Neural cell (in vitro differentiated cells): Measurements from ENCODE around the gene MAMSTR. TPM values are rescaled to one million over a fixed set of nuclear protein-coding genes. Genes with fewer than 3 reads are reported as not detected.

Experiments used
- H2AFZ ChIP-seq: fragments of 200-600, 300-800 bp; sonication (generic), shearing (Covaris generic); 2 replicates; pipeline ENCODE4 v1.6.0; 2014; ENCODE audit warnings: low read depth, mild to moderate bottlenecking, antibody characterized with exemption, low read length, moderate library complexity
- H3F3A ChIP-seq: fragments of 200-600 bp; shearing (Covaris generic); 2 replicates; pipeline ENCODE4 v1.6.1; 2016; ENCODE audit warnings: mild to moderate bottlenecking, moderate library complexity, mixed read lengths, antibody characterized with exemption, low read length; ENCODE audit not compliant: insufficient read depth, poor library complexity, severe bottlenecking
- H3K27ac ChIP-seq: fragments of 200-600, 300-800 bp; sonication (generic), shearing (Covaris generic); 2 replicates; pipeline ENCODE4 v1.5.1; 2014; ENCODE audit warnings: mild to moderate bottlenecking, low read length, moderate library complexity
- H3K27me3 ChIP-seq: fragments of 300-800, 200-600 bp; sonication (generic), shearing (Covaris generic); 2 replicates; pipeline ENCODE4 v1.6.0; 2014; ENCODE audit warnings: mild to moderate bottlenecking, low read depth, low read length, moderate library complexity; ENCODE audit not compliant: insufficient read depth
- H3K36me3 ChIP-seq: fragments of 300-800, 200-600 bp; sonication (generic), shearing (Covaris generic); 2 replicates; pipeline ENCODE4 v1.5.1; 2014; ENCODE audit warnings: mild to moderate bottlenecking, antibody characterized with exemption, low read length, moderate library complexity; ENCODE audit not compliant: insufficient read depth
- H3K4me2 ChIP-seq: fragments of 300-800, 200-600 bp; sonication (generic), shearing (Covaris generic); 2 replicates; pipeline ENCODE4 v1.6.0; 2014; ENCODE audit warnings: mild to moderate bottlenecking, low read length
- H3K4me3 ChIP-seq: fragments of 300-800, 200-600 bp; sonication (generic), shearing (Covaris generic); 2 replicates; pipeline ENCODE4 v1.5.1; 2014; ENCODE audit warnings: mild to moderate bottlenecking, low read length, moderate library complexity
- H3K79me2 ChIP-seq: fragments of 200-600 bp; shearing (Covaris generic); replicated peaks from 2 replicates; pipeline ENCODE4 v1.6.0; 2014; ENCODE audit warnings: mild to moderate bottlenecking, low read length, moderate library complexity; ENCODE audit not compliant: insufficient read depth
- H3K9ac ChIP-seq: fragments of 300-800, 200-600 bp; sonication (generic), shearing (Covaris generic); 2 replicates; pipeline ENCODE4 v1.6.1; 2016; ENCODE audit warnings: mild to moderate bottlenecking, low read length, mixed read lengths
- H3K9me2 ChIP-seq: fragments of 200-600 bp; shearing (Covaris generic); 2 replicates; pipeline ENCODE4 v1.6.1; 2016; ENCODE audit warnings: mild to moderate bottlenecking, low read length, mixed read lengths; ENCODE audit not compliant: insufficient read depth
- H3K9me3 ChIP-seq: fragments of 200-600, 300-800 bp; sonication (generic), shearing (Covaris generic); 2 replicates; pipeline ENCODE4 v1.6.1; 2016; ENCODE audit warnings: mild to moderate bottlenecking, mixed run types, low read length, moderate library complexity, mixed read lengths
- H4K20me1 ChIP-seq: fragments of 200-600 bp; shearing (Covaris generic); 2 replicates; pipeline ENCODE4 v1.6.1; 2016; ENCODE audit warnings: mild to moderate bottlenecking, mixed run types; ENCODE audit not compliant: insufficient read depth
- EP300 ChIP-seq: fragments of 450-650 bp; conservative IDR thresholded peaks from 2 replicates; pipeline ENCODE4 v1.6.1; 2014; ENCODE audit warnings: antibody characterized with exemption, mild to moderate bottlenecking, moderate library complexity; ENCODE audit not compliant: poor library complexity, severe bottlenecking
- EZH2 ChIP-seq: fragments of 200-600, 300-800 bp; shearing (Covaris generic), sonication (generic); IDR thresholded peaks from 2 replicates; pipeline ENCODE4 v1.6.1; 2014; ENCODE audit warnings: antibody characterized with exemption, low read length, borderline replicate concordance, mild to moderate bottlenecking; ENCODE audit not compliant: insufficient read depth, poor library complexity, severe bottlenecking
- MXI1 ChIP-seq: fragments of 450-650 bp; conservative IDR thresholded peaks from 2 replicates; pipeline ENCODE4 v1.6.1; 2014; ENCODE audit warnings: antibody characterized with exemption, mild to moderate bottlenecking; ENCODE audit not compliant: poor library complexity, severe bottlenecking
- POLR2AphosphoS5 ChIP-seq: IDR thresholded peaks from 2 replicates; pipeline ENCODE4 v1.6.1; 2012
- RAD21 ChIP-seq: fragments of 450-650 bp; conservative IDR thresholded peaks from 2 replicates; pipeline ENCODE4 v1.6.1; 2014; ENCODE audit warnings: antibody characterized with exemption, mild to moderate bottlenecking, moderate library complexity
- SMC3 ChIP-seq: fragments of 450-650 bp; conservative IDR thresholded peaks from 2 replicates; pipeline ENCODE4 v1.6.1; 2014; ENCODE audit warnings: antibody characterized with exemption, mild to moderate bottlenecking, moderate library complexity; ENCODE audit not compliant: poor library complexity
- TAF1 ChIP-seq: IDR thresholded peaks from 2 replicates; pipeline ENCODE4 v1.6.1; 2012; ENCODE audit warnings: low read depth
- polyA plus RNA-seq: library from polyadenylated mRNA; depleted of rRNA; stranded (reverse); fragments of >200 nt; gene quantifications from 2 replicates; pipeline ENCODE4 v1.2.3, GENCODE V29; 2014
- TF ChIP-seq, protein P1 (sequence below): IDR thresholded peaks from 2 replicates; pipeline ENCODE4 v1.6.1; 2012; ENCODE audit warnings: borderline replicate concordance
- TF ChIP-seq, protein P2 (sequence below): fragments of 450-650 bp; IDR thresholded peaks from 2 replicates; pipeline ENCODE4 v1.5.1; 2014; ENCODE audit warnings: antibody characterized with exemption, mild to moderate bottlenecking, moderate library complexity; ENCODE audit not compliant: poor library complexity, severe bottlenecking

Gene MAMSTR
- polyA plus RNA-seq, 1 donor from 2014 or later: 0.36 TPM

DNA sequence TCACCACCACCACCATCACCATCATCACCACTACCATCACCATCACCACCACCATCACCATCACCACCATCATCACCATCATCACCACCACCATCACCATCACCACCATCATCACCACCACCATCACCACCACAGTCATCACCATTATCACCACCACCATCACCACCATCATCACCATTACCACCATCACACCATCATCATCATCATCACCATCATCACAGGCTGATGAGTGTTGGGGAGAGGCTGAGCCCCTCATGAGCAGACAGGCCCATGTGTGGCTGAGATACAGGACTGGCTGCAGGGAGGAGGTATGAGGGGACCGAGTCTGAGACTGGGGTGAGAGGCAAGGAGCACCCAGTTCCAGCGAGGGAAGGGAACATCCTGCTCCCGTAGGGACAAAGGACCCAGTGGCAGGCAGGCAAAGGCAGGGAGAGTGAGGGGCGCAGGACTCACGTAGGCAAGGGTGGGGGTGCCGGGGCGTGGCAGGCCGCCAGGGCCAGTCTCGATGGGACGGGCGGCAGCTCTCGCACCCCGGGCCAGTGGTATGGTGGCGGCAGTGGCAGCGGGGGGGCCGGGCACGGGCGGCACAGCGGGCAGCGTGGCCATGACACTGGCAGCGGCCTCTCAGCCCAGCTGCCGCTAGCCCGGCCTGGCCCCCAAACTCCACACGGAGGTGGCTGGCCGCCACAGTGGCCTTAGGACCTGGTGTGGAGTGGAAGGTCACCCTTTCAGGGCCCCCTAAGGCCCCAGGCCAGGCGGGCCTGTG is 49.4 kb downstream of the MAMSTR start:
- no peaks in the 10 kb centered on the region for H4K20me1 ChIP-seq
- H3K36me3 ChIP-seq: no peaks in the 10 kb centered on the region
- no peak overlapping the region for H2AFZ ChIP-seq
- H3K27ac ChIP-seq: no peak overlapping the region
- TF ChIP-seq SMC3: no peak
- TF ChIP-seq, protein P1, sequence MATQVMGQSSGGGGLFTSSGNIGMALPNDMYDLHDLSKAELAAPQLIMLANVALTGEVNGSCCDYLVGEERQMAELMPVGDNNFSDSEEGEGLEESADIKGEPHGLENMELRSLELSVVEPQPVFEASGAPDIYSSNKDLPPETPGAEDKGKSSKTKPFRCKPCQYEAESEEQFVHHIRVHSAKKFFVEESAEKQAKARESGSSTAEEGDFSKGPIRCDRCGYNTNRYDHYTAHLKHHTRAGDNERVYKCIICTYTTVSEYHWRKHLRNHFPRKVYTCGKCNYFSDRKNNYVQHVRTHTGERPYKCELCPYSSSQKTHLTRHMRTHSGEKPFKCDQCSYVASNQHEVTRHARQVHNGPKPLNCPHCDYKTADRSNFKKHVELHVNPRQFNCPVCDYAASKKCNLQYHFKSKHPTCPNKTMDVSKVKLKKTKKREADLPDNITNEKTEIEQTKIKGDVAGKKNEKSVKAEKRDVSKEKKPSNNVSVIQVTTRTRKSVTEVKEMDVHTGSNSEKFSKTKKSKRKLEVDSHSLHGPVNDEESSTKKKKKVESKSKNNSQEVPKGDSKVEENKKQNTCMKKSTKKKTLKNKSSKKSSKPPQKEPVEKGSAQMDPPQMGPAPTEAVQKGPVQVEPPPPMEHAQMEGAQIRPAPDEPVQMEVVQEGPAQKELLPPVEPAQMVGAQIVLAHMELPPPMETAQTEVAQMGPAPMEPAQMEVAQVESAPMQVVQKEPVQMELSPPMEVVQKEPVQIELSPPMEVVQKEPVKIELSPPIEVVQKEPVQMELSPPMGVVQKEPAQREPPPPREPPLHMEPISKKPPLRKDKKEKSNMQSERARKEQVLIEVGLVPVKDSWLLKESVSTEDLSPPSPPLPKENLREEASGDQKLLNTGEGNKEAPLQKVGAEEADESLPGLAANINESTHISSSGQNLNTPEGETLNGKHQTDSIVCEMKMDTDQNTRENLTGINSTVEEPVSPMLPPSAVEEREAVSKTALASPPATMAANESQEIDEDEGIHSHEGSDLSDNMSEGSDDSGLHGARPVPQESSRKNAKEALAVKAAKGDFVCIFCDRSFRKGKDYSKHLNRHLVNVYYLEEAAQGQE: no peak
- TF ChIP-seq EP300: no peak
- TF ChIP-seq RAD21: no peak
- TF ChIP-seq TAF1: no peak
- no peak for TF ChIP-seq MXI1
- no peak for TF ChIP-seq POLR2AphosphoS5
- no peak for TF ChIP-seq EZH2
- TF ChIP-seq, protein P2, sequence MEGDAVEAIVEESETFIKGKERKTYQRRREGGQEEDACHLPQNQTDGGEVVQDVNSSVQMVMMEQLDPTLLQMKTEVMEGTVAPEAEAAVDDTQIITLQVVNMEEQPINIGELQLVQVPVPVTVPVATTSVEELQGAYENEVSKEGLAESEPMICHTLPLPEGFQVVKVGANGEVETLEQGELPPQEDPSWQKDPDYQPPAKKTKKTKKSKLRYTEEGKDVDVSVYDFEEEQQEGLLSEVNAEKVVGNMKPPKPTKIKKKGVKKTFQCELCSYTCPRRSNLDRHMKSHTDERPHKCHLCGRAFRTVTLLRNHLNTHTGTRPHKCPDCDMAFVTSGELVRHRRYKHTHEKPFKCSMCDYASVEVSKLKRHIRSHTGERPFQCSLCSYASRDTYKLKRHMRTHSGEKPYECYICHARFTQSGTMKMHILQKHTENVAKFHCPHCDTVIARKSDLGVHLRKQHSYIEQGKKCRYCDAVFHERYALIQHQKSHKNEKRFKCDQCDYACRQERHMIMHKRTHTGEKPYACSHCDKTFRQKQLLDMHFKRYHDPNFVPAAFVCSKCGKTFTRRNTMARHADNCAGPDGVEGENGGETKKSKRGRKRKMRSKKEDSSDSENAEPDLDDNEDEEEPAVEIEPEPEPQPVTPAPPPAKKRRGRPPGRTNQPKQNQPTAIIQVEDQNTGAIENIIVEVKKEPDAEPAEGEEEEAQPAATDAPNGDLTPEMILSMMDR: no peak
- H3K79me2 ChIP-seq: no peaks in the 10 kb centered on the region
- no peak overlapping the region for H3K4me3 ChIP-seq
- no peaks in the 10 kb centered on the region for H3F3A ChIP-seq
- H3K9me3 ChIP-seq: no peaks in the 10 kb centered on the region
- H3K9me2 ChIP-seq: no peaks in the 10 kb centered on the region
- no peak overlapping the region for H3K4me2 ChIP-seq
- H3K9ac ChIP-seq: no peak overlapping the region
- H3K27me3 ChIP-seq: no peaks in the 10 kb centered on the region

DNA sequence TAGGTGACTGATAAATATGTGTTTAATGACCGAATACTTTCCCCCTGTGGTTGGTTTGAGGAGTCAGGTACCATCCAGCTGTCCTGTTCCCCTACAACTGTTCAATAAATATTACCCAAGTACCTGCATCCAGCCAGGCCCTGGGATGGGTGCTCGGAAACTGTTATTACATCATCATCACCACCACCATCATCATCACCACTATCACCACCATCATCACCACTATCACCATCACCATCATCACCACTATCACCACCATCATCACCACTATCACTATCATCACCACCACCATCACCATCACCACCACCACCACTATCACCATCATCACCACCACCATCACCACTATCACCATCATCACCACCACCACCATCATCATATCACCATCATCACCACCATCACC is 50.8 kb downstream of the MAMSTR start:
- Histone ChIP-seq H3K27me3 (no peaks in the 10 kb centered on the region), H3K27ac (no peak overlapping the region), H3K9me3 (no peaks in the 10 kb centered on the region), H4K20me1 (no peaks in the 10 kb centered on the region), H3K4me3 (no peak overlapping the region), H3F3A (no peaks in the 10 kb centered on the region), H3K4me2 (no peak overlapping the region), H3K79me2 (no peaks in the 10 kb centered on the region), H2AFZ (no peak overlapping the region), H3K36me3 (no peaks in the 10 kb centered on the region), H3K9ac (no peak overlapping the region), H3K9me2 (no peaks in the 10 kb centered on the region)
- TF ChIP-seq, protein P2: no peak
- TF ChIP-seq MXI1: no peak
- TF ChIP-seq EZH2: no peak
- TF ChIP-seq POLR2AphosphoS5: no peak
- TF ChIP-seq RAD21: no peak
- no peak for TF ChIP-seq TAF1
- TF ChIP-seq, protein P1: no peak
- no peak for TF ChIP-seq SMC3
- no peak for TF ChIP-seq EP300
